HG03025 (cell line): Measurements from ENCODE around the gene HES5.
"Not testable (repeated sequence)": the region's sequence is repeated elsewhere in the genome, so short reads cannot be mapped to it uniquely, and the experiment has no call there.

ENCODE experiments used
- ATAC-seq: cut with Tn5 transposase; IDR thresholded peaks from one replicate; pipeline ENCODE4 v1.9.1; 2021; ENCODE audit warnings: mild to moderate bottlenecking, moderate library complexity; ENCODE audit not compliant: unreplicated experiment, low FRiP score

Gene HES5, protein sequence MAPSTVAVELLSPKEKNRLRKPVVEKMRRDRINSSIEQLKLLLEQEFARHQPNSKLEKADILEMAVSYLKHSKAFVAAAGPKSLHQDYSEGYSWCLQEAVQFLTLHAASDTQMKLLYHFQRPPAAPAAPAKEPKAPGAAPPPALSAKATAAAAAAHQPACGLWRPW

DNA sequence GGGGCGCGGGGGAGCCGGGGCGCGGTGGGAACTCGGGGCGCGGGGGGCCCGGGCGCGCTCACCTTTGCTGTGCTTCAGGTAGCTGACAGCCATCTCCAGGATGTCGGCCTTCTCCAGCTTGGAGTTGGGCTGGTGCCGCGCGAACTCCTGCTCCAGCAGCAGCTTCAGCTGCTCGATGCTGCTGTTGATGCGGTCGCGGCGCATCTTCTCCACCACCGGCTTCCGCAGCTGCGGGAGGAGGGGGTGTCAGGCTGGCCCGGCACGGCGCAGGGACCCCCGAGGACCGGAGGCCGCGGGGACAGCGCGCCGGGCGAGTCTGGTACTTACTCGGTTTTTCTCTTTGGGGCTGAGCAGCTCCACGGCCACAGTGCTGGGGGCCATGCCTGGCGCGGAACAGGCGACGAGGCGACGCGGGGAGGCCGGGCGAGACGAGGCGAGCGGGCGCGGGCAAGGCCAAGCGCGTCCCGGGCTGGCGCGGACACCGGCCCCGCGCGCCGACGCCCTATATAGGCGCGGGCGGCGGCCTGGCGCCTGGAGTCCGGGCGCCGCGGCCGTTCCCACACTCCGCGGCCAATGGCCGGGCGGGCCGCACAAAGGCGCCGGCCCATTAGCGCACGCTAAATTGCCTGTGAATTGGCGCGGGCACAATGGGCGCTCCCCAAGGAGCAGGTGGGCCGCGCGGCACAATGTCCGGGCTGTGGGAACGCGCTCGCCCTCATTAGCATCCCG is at the start of gene HES5:
Gene HES5 (minus strand): TSS at position 480 of the 729 bp plus-strand sequence. CDS start 99 bp downstream, at position 381.
- ATAC-seq = no peak

DNA sequence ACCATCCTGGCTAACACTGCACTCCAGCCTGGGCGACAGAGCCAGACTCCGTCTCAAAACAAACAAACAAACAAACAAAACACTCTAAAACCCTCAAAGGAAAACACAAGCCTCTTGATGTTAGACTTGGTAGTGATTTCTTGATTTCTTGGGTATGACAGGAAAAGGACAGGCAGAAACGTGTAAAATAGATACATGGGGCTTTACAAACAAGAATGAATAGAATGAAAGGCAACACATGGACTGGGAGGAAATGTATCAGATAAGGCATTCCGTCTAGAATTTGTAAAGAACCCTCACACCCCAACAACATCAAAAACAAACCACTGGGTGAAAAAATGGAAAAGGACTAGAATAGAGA is 48.7 kb upstream of the HES5 start:
- no peak for ATAC-seq

DNA sequence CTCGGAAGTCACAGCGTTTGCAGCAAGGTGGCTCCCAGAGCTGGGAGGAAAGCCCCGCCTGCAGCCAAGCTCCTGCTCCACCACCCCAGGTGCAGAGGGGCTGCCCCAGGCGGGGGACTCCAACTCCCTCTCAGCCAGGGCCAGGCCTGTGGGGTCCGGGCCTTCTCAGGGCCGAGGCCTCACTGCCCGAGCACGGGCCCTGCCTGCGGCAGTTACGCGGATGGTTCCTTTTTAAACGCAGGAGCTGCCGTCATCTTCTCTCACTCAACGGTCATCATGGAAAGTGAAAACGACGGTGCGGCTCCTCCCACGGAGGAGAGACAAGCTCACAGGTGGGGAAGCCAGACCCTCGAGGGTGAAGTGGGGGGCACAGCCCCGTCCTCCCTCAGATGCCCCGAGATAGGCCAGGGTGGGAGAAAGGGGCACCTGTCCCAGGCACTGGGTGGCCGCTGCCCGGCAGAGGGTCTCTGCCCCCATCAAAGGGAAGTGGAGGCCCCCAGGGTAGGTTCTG is 47.6 kb upstream of the HES5 start:
- not testable (repeated sequence) for ATAC-seq

DNA sequence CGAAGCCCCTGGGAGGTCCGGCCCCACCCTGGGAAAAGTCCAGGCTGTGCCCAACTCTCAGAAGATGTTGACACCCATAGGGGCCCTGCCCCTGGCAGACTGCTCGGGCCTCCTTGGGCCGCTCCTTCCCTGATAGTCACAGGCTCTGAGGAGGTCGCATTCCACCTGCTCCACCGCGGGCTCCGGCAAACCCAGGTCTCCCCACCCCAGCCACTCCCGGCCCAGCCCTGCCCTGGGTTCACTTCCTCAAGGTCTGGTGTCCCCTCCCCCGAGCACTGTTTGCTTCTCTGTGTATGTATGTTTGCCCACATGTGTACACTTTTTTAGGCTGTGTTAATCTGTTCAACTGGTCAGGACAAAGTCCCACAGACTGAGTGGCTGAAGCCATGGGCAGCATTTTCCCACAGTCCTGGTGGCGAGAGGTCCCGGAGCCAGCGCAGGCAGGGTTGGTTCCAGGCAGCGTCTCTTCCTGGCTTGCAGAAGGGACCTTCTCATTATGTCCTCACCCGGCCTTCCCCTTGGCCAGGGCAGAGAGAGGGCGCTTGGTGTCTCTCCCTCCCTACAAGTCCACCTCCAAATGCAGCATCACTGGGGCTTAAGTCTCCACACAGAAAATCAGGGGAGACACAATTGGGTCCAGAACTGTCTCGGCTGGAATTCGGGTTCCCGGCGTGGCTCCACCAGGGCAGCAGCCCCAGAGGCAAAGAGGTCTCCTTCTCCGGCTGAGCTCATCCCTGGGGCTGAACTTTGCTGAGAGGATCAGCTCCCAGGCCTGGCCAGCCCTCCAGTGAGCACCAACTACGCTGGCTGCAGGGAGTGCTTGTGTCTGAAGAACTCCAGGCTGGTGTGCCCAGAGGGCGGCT is 46.0 kb upstream of the HES5 start:
- no peak for ATAC-seq

DNA sequence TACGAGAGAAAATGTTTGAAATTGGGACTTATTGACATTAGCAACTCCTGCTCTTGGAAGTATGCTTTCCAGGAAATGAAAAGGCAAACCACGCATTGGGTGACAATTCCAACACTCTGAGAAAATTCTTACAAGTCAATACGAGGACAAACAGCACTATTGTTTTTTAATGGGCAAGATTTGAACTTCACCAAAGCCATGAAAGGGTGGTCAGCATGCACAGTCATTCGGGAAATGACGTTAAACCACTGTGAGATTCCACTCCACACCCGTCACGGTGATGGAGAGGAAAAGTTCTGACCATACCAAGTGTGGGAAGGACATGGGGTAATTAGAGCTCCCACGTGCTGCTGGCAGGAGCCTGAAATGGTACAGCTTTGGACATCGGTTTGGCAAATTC is 44.3 kb upstream of the HES5 start:
- ATAC-seq = no peak

DNA sequence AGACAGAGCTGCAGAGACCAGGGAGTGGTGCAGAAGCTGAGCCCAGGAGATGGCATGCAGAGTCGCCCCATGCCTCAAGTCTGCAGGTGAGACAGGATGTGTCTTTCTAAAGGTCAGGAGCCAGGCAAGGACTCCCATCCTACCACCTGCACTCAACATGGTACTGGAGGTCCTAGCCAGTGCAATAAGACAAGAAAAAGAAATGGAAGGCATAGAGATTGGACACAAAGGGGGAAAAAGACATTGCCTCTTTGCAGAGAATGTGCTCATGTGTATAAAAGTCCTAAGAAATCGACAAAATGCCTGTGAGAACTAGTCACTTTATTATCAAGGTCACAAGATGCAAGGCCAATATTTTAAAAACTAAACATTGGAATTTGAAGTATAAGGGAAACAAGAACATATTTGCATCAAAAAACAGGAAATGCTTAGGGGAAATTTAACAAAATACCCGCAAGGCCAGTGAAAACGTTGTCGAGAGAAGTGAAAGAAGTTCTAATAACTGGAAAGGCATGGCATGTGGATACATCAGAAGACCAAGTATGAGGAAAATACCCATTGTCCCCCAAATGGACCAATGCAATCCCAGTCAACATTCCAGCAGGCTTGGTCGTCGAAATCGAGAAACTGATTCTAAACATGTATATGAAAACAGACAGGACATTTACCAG is 43.3 kb upstream of the HES5 start:
- no peak for ATAC-seq

DNA sequence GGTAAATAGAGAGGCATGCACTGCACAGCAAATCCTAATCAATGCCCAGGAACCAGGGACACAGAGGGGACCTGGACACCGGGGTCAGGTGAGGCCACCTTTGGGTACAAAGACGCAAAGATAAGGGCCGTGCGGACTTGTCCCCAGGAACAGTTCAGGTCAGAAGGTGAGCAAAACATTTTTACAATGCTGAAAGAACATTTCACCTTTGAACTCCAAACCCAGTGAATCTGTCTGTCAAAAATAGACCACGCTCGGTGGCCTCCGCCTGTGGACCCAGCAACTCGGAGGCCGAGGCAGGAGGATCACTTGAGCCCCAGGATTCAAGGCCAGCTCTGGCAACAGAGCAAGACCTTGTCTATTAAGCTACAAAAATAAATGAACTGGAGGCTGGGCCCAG is 41.3 kb upstream of the HES5 start:
- ATAC-seq = no peak

DNA sequence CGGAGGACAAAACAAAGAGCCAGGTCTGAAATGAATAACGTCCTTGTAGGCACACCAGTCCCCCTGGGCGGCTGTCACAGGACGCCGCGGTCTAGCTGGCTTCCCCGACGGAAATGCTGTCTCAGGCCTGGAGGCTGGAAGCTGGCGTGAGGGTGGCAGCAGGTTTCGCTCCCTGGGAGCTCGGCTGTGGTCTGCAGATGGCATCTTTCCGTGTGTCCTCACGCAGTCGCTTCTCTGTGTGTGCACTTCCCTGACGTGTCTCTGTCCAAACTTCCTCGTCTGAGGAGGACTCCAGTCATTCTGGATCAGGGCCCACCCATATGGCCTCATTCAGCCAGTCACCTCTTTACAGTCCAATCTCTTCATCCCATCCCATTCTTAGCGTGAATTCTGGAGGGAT is 40.3 kb upstream of the HES5 start:
- no peak for ATAC-seq

DNA sequence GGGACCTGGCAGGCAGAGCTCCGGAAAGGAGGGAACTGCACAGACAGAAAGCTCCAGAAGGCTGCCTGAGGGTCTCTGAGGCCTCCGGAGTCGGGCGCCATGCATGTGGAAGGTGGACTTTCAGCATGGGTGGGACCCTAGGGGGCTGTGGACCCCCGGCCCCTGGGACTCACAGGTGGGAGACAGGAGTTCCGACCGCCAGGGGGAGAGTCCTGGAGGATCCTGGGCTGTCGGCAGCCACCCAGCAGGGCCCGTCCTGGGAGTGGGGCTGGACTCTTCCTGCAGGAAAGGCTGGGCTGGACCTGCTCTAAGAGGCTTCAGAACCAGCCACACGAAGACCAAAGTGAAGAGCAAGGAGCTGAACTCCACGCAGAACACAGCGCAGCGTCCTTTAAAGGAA is 39.6 kb upstream of the HES5 start:
- ATAC-seq = not testable (repeated sequence)

DNA sequence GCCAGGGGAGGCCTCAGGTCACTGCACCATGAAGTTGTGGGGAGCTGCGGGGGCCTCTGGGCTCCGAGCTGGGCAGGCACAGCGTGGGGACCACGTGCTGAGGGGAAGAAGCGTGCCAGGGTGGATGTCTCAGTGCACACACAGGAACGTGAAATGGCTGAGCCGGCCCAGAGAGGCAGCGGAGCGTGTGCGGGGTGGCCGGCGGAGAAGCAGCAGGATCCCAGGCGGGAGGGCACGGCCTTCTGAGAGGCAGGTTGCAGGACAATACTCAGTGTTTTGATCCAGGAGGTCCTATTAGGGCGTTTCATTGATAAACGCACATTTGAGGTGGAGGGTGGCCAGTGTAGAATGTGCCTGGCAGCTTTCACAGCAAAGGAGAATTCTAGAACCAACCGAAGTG is 39.0 kb upstream of the HES5 start:
- ATAC-seq = no peak

DNA sequence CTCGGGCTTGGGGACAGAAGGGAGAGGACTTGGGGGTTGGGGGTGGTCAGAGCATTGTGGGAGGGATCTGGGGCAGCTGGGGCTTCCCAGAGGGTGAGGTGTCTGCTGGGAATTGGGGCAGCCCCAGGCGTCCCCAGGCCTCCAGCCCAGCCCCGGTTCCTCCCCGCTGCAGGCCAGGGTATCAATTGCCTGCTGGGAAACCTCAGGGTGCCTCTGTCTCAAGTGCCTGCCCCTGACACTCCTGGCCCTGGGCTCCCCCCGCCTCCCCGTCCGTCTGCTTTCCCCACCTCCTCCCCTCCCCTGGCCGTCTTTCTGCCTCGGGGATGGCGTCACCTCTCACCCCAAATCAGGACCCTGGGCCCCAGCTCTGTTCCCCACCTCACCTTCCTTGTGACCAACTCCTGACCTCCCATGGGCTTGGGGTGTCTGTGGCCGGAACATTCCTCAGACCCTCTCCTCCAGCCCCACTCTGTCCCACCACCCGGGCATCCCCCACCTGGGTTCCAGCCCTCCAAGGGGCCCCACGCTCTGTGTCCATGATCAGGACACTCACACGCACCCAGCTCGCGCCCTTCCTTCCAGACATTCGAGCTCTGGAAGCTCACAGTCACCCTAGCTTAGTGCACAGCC is 38.2 kb upstream of the HES5 start:
- ATAC-seq = not testable (repeated sequence)

DNA sequence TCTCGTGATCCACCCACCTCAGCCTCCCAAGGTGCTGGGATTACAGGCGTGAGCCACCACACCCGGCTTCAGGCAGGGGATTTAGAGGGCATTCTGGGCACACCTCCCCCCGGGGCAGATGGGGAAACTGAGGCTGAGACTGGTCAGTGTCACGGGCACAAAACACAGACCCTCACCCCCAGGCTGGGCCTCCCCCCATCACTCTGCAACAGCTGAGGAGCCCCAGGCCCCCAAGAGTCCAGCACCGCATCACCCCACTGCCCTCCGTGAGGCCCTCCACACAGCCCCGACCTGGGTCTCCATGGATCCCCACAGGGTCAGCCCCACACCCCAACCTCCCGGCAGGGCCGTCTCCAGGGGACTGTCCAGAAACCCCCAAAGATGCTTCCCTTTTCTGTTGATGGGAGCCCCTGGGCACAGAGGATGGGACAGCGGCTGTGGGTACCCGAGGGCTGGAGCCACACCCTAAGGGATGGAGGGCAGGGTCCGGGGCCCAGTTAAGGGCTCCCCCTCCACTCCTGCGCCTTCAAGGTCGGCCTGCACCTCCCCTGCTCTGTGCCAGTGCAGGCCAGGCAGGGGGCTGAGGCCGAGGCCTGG is 37.1 kb upstream of the HES5 start:
- no peak for ATAC-seq

DNA sequence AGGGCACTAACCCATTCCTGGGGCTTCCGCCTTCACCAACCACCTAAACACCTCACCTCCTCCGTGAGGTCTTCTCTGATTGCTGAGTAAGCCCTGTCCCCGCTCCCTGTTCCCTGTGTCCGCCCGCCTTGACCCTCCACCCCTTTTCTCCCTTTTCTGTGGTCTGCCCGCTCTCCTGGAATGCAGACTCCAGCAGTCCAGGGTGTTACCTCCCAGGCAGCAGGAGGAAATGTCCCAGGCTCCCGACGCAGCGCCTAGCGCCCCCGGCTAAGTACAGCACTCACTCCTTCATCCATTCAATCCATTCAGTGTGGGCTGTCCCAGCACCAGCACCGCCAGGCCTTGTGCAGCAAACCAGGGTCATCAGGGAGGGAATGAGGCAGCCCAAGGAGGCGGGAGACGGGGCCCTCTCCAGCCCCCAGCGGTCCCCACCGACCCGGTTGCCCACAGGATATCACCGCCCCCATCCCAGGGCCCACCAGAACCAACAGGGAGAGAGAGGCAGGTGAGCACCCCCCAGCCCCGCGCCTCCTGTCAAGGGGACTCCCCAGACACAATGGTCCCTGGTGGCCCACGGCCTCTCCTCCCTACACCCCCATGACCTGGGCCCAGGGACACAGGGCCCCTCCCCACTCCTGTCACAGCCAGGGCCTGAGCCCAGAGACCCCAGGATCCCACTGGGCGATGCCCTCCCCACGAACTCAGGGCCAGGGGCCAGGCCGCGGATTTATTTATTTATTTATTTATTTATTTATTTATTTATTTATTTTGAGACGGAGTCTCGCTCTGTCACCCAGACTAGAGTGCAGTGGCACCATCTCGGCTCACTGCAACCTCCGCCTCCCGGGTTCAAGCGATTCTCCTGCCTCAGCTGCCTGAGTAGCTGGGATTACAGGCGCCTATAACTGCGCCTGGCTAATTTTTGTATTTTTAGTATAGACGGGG is 36.3 kb upstream of the HES5 start:
- ATAC-seq = no peak

DNA sequence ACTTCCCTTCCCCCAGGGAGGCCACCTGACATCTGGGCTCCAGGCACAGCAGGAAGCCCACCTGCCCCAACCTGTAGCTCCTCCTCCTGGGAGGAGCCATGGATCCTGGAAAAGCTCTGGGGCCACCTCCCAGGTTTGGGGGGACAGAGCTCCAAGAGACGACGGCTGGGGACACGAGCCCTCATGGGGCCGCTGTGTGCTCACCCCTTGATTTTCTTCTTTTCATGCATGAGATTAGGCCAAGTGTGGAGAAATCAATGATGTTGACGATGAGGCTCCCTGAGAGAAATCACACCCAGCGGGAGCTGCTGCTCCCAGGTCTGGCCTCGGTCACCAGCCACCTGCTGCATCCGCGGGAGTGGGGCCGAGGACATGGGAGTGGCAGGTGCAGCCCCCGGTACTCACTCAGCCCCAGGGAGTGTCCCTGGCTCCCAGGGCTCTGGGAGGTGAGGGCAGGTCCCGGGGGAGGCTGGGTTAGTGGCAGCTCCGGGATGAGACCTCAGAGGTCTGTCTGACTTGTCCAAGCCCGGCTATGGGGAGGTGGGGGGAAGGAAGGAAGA is 34.8 kb upstream of the HES5 start:
- ATAC-seq = no peak

DNA sequence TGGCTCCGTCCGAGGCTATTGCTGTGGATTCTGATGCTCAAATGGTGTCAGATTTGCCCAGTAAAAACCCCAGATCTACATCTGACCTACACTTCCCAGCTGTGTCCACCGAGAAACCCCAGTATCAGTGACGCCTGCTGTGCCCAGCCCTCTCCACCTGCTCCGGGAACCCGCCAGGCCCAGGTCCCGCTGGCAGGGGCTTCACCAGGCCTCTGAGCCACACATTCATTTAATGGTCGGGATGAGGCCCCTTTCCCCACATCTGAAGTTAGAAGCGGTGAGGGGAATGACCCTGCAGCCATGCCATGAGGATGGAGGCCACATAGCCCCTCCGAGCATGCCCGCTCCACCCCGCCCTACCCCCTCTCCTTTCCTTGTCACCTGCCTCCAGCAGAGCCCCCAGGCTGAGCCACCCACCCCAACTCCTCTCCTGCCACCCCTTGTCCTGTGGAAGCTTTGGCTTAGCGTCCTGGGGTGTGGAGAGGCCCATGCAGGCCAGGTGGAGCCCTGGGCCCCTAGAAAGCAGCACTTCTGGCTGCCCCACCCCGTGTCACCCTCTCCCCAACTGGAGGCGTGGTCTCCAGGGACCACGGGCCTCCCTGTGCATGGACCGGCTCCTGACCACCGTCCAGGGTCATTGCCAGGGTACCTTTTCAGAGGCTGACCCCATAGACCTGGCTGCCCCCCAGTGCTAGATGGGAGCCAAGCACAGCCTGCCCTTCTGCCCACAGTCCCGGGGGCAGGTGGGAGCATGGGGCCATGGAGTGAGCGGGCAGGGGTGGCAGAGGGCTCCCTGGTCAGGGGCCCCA is 34.1 kb upstream of the HES5 start:
- ATAC-seq = no peak

DNA sequence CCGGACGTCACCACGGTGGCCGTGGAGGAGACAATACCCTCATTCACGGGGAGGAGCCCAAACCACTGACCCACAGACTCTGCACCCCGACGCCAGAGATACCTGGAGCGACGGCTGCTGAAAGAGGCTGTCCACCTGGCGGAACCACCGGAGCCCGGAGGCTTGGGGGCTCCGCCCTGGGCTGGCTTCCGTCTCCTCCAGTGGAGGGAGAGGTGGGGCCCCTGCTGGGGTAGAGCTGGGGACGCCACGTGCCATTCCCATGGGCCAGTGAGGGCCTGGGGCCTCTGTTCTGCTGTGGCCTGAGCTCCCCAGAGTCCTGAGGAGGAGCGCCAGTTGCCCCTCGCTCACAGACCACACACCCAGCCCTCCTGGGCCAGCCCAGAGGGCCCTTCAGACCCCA is 33.1 kb upstream of the HES5 start:
- no peak for ATAC-seq
